Heart left ventricle (tissue), 16 donors: ENCODE data around the gene DMD. TPM values are rescaled to one million over a fixed set of nuclear protein-coding genes. Genes with fewer than 3 reads are reported as not detected.
A peak's percentile ranks its signal among the peaks of the same experiment; 100 is the strongest.

Experiments
- ATAC-seq, 4 donors: fragments of 200-7000 bp; cut with Tn5 transposase; one replicate each; pipeline ENCODE4 v1.9.1; 2020 to 2022; ENCODE audit warnings: moderate library complexity in 4 of 4, mild to moderate bottlenecking in 3 of 4, moderate number of reproducible peaks in 1 of 4
- DNase-seq, 5 donors: peaks; one replicate each; pipeline ENCODE4 v3.0.0-alpha.2; 2020
- H3K27ac ChIP-seq, 12 donors: fragments of 200-600 bp; sonication (generic) in 4 of 12; one replicate each; pipeline versions ENCODE4 v1.5.0 to v1.8.0; 2016 to 2022; ENCODE audit warnings: mild to moderate bottlenecking in 2 of 12
- H3K27me3 ChIP-seq, 9 donors: fragments of 200-600 bp; sonication (generic) in 2 of 9; one replicate each; pipeline versions ENCODE4 v1.5.1 to v1.8.0; 2016 to 2022; ENCODE audit warnings: mild to moderate bottlenecking in 3 of 9
- H3K36me3 ChIP-seq, 9 donors: fragments of 200-600 bp; sonication (generic) in 2 of 9; one replicate each; pipeline versions ENCODE4 v1.5.0 to v1.8.0; 2018 to 2022; ENCODE audit warnings: mild to moderate bottlenecking in 2 of 9
- H3K4me1 ChIP-seq, 12 donors: fragments of 200-600 bp; sonication (generic) in 4 of 12; one replicate each; pipeline versions ENCODE4 v1.5.0 to v1.8.0; 2016 to 2022; ENCODE audit warnings: mild to moderate bottlenecking in 3 of 12
- H3K4me3 ChIP-seq, 12 donors: fragments of 200-600 bp; sonication (generic) in 4 of 12; one replicate each; pipeline versions ENCODE4 v1.5.0 to v1.8.0; 2017 to 2022; ENCODE audit warnings: mild to moderate bottlenecking in 9 of 12, moderate library complexity in 4 of 12
- H3K9me3 ChIP-seq, 12 donors: fragments of 200-600 bp; sonication (generic) in 4 of 12; one replicate each; pipeline versions ENCODE4 v1.5.0 to v1.8.0; 2016 to 2022; ENCODE audit warnings: mild to moderate bottlenecking in 1 of 12
- CTCF ChIP-seq, 12 donors: fragments of 200-600 bp; sonication (generic) in 4 of 12; IDR thresholded peaks; one replicate each; pipeline versions ENCODE4 v1.5.0 to v1.8.0; 2018 to 2022; ENCODE audit warnings: antibody characterized with exemption in 12 of 12, mild to moderate bottlenecking in 5 of 12
- POLR2A ChIP-seq, 2 donors: fragments of 450-650 bp; IDR thresholded peaks; one replicate each; pipeline ENCODE4 v1.6.1; 2017; ENCODE audit warnings: antibody characterized with exemption in 2 of 2, mild to moderate bottlenecking in 2 of 2, moderate library complexity in 2 of 2
- WGBS, 4 donors: extraction: QIAGEN DNeasy Blood & Tissue Kit in 2 of 4; methylation state at CpG; one replicate each; pipeline versions ENCODE4 v1.1.5 to v1.1.7; 2013 to 2018; 5-methylcytosine and 5-hydroxymethylcytosine counted together
- intact Hi-C, 10 donors: fragments of 100-400 bp; cut with DNase I; formaldehyde crosslinking; loops; one replicate each; pipeline versions ENCODE4 v1.11.1 to v1.14.2; 2022
- polyA plus RNA-seq, 2 donors: library from polyadenylated mRNA; stranded (reverse); fragments of 200-250 nt; gene quantifications; one replicate each; pipeline ENCODE4 v1.2.3, GENCODE V29; 2013
- total RNA-seq, 9 donors: library from RNA; depleted of rRNA in 2 of 9; stranded (reverse); fragments of >200 nt in 2 of 9; fragmentation: NEBNext Ultra II Directional in 3 of 9; extraction: Animal tissue kit (Norgen Biotek cat#: 25700) in 3 of 9; gene quantifications; one replicate each; pipeline versions ENCODE4 v1.1.0 to v1.2.4, GENCODE V29; 2016 to 2023
- donor health status: ischemic (EF 13 %, LVEDD 7.1; RV severe dilation, severe dysfunction).
- donor health status: healthy with polysubstance abuse.
- donor health status: DM: no; HTN: yes; CAD: no.
- donor health status: DM: no; HTN: no; CAD: no.
- donor health status: ischemic (EF 25% LVEDD 6.9; RV normal size, moderate dysfunction).
- donor health status: ischemic (EF 25% LVEDD 5.7; RV mildly dilated, moderate dysfunction).
- donor health status: healthy.
- donor health status: DM: yes; HTN: yes; CAD: no.
- donor health status: ischemic (EF 35%, LVEDD 5.7; RV mildly dilated, moderate dysfunction).
- donor health status: nonischemic (EF 11% LVEDD 7.7; RV severe dilation, severe dysfunction).
- donor health status: DM: yes; HTN: yes; CAD: no.
- donor health status: PGD.
- donor health status: ischemic (EF 29% LVEDD 5.4; RV normal size, mild dysfunction).
- donor health status: nonischemic (EF 23%, LVEDD 6.1; RV moderate dilation, normal function).

Gene DMD
- total and polyA plus RNA-seq, 11 donors: 34.7 to 236 (median 162) TPM

GRCh38 chrX:31366041-31366440, 1845.3 kb downstream of the DMD start:
- Histone ChIP-seq H3K9me3 (no peaks in the 10 kb centered on the region), H3K4me1 (no peaks in the 10 kb centered on the region), H3K4me3 (no peak overlapping the region), H3K27ac (no peak overlapping the region), H3K27me3 (peaks cover 0 to 3% (median 0%) of the 10 kb centered on the region in 9 donors), H3K36me3 (no peaks in the 10 kb centered on the region)
- no peak for ATAC-seq
- TF ChIP-seq CTCF (IDR thresholded peaks at IDR 0.05) (no peak), POLR2A (IDR thresholded peaks at IDR 0.05) (no peak)
- no peak for DNase-seq
- WGBS, 4 donors: 49 to 58% (median 53%) methylated on average over 7 of the region's 7 CpGs
- intact Hi-C loops: no loop called here

- Histone ChIP-seq H3K27me3 (no peaks in the 10 kb centered on the region), H3K4me3 (no peak overlapping the region), H3K9me3 (no peaks in the 10 kb centered on the region), H3K27ac (no peak overlapping the region), H3K4me1 (peaks cover 0 to 6% (median 0%) of the 10 kb centered on the region in 12 donors), H3K36me3 (no peaks in the 10 kb centered on the region)
- DNase-seq (no peak), ATAC-seq (no peak)
- WGBS, 4 donors: 64 to 77% (median 66%) methylated on average over 5 of the region's 5 CpGs
- TF ChIP-seq CTCF (IDR thresholded peaks at IDR 0.05): no peak
- no peak for TF ChIP-seq POLR2A (IDR thresholded peaks at IDR 0.05)
- intact Hi-C loops: loop anchor here in 1 of 10 donors (10.0 kb wide), 1 partner anchor 82 kb away; no protein-coding TSS in a partner anchor
Observed at GRCh38 chrX:31356275-31357212, 1854.8 kb downstream of the DMD start.

- Histone ChIP-seq H3K27ac (no peak overlapping the region), H3K36me3 (no peaks in the 10 kb centered on the region), H3K9me3 (no peaks in the 10 kb centered on the region), H3K27me3 (no peaks in the 10 kb centered on the region), H3K4me1 (peaks cover 0 to 6% (median 0%) of the 10 kb centered on the region in 12 donors), H3K4me3 (no peak overlapping the region)
- intact Hi-C loops: loop anchor here in 1 of 10 donors (10.0 kb wide), 1 partner anchor 81 kb away; no protein-coding TSS in a partner anchor
- ATAC-seq: no peak
- no peak for TF ChIP-seq POLR2A (IDR thresholded peaks at IDR 0.05)
- TF ChIP-seq CTCF (IDR thresholded peaks at IDR 0.05): no peak
- DNase-seq: no peak
- 58 to 77% (median 60%) methylated on average over 6 of the region's 6 CpGs for WGBS, 4 donors
Observed at GRCh38 chrX:31355206-31355955, 1856.0 kb downstream of the DMD start.

GRCh38 chrX:31353095-31353494, 1858.3 kb downstream of the DMD start:
- Histone ChIP-seq H3K27me3 (no peaks in the 10 kb centered on the region), H3K36me3 (no peaks in the 10 kb centered on the region), H3K27ac (no peak overlapping the region), H3K4me3 (no peak overlapping the region), H3K9me3 (no peaks in the 10 kb centered on the region), H3K4me1 (peaks cover 0 to 6% (median 0%) of the 10 kb centered on the region in 12 donors)
- TF ChIP-seq CTCF (IDR thresholded peaks at IDR 0.05): no peak
- no peak for TF ChIP-seq POLR2A (IDR thresholded peaks at IDR 0.05)
- DNase-seq (no peak), ATAC-seq (peak in 1 of 4 donors; percentile 36)
- WGBS, 4 donors: 66 to 89% (median 83%) methylated on average over 4 of the region's 4 CpGs
- intact Hi-C loops: loop anchor here in 1 of 10 donors (10.0 kb wide), 1 partner anchor 78 kb away; no protein-coding TSS in a partner anchor
